H7 (cell line): ENCODE measurements around the gene TAS2R9. TPM values are rescaled to one million over a fixed set of nuclear protein-coding genes. Genes with fewer than 3 reads are reported as not detected.
"Not testable (repeated sequence)": the region's sequence is repeated elsewhere in the genome, so short reads cannot be mapped to it uniquely, and the experiment has no call there.

Experiments used
- DNase-seq: peaks from one replicate; pipeline ENCODE4 v3.0.0; 2012
- H3K27me3 ChIP-seq: 2 replicates; pipeline ENCODE4 v1.6.0; 2011; ENCODE audit warnings: mild to moderate bottlenecking, low read length; ENCODE audit not compliant: control insufficient read depth, insufficient read depth
- H3K36me3 ChIP-seq: replicated peaks from 2 replicates; pipeline ENCODE4 v1.5.1; 2011; ENCODE audit warnings: low read length; ENCODE audit not compliant: control insufficient read depth, insufficient read depth
- H3K4me3 ChIP-seq: 2 replicates; pipeline ENCODE4 v1.5.1; 2011; ENCODE audit warnings: low read depth, mild to moderate bottlenecking, control low read depth, low read length, moderate library complexity; ENCODE audit not compliant: insufficient read depth
- total RNA-seq: library from RNA; depleted of rRNA; stranded (reverse); fragments of >200 nt; shearing (Covaris generic); gene quantifications from 2 replicates; pipeline ENCODE4 v1.2.3, GENCODE V29; 2014; rRNA removed

TAS2R9 gene
- total RNA-seq, 1 experiment from 2014 or later = not detected

DNA sequence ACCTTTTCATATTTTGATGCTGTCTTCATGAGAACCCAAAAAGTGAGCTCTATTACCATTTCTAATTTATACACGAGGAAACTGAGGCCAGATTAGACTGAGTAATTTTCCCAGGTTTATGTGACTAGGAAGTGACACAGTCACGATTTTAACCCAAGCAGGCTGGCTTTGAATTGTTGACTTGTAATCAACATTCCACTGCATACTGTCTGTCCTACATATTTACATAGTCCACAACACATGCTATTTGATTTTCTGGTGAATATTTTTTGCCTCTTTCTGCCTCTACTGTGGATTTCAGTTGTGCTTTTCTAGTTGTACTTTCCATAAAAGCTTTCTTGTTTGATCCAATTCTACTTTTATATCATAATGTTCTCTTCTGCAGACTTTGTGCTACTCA, 15.7 kb downstream of the TAS2R9 start:
- Histone ChIP-seq H3K4me3 (no peak overlapping the region), H3K36me3 (no peaks in the 10 kb centered on the region), H3K27me3 (no peaks in the 10 kb centered on the region)
- DNase-seq = no peak

DNA sequence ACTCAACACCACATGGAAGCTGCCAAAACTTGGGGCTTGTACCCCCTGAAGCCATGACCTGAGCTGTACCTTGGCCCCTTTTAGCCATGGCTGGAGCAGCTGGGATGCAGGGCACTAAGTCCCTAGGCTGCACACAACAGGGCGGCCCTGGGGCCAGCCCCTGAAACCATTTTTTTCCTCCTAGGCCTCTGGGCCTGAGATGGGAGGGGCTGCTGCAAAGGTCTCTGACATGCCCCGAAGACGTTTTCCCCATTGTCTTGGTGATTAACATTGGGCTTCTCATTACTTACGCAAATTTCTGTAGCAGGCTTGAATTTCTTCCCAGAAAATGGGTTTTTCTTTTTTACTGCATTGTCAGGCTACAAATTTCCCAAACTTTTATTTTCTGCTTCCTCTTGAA, 18.2 kb downstream of the TAS2R9 start:
- not testable (repeated sequence) for H3K27me3 ChIP-seq, H3K36me3 ChIP-seq, DNase-seq, H3K4me3 ChIP-seq

DNA sequence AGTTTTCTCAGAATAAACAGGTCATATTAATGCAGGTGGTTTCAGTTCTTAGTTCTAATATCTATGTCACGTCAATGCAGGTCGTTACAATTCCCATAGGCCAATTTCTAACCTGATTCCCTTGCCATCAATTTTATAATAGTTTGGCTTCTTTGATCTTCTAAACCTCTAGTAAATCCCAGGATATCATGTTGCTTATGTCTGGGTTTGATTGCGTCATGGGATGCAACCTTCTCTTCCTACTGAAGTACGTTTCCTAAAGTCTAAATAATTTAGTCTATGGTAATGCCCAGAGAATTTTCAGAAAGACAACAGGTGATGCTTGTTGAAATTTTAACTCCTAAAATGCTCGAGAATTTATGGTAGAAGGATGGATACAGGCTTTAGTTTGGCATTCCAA, 26.7 kb downstream of the TAS2R9 start:
- no peak overlapping the region for H3K4me3 ChIP-seq
- no peak for DNase-seq
- H3K27me3 ChIP-seq = no peaks in the 10 kb centered on the region
- no peaks in the 10 kb centered on the region for H3K36me3 ChIP-seq

DNA sequence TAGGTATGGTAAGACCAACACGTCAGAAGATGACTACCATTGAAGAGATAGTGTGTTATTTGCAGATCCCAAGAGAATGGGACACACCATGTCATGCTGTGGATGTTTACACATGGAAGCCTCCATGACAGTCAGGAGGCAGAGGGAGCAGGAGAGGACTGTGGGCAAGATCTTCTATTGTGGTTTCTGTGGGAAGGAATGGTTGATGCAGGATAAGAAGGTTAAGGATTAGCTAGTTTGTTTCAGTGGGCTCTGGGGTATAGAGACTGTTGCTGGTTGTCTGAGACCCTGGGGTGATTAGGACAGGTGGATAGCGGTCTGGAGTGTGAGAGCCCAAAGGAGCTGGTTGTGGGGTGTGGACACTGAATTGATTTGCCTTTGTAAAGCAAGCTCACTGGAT, 30.9 kb downstream of the TAS2R9 start:
- no peak for DNase-seq
- H3K36me3 ChIP-seq = no peaks in the 10 kb centered on the region
- no peak overlapping the region for H3K4me3 ChIP-seq
- no peaks in the 10 kb centered on the region for H3K27me3 ChIP-seq

DNA sequence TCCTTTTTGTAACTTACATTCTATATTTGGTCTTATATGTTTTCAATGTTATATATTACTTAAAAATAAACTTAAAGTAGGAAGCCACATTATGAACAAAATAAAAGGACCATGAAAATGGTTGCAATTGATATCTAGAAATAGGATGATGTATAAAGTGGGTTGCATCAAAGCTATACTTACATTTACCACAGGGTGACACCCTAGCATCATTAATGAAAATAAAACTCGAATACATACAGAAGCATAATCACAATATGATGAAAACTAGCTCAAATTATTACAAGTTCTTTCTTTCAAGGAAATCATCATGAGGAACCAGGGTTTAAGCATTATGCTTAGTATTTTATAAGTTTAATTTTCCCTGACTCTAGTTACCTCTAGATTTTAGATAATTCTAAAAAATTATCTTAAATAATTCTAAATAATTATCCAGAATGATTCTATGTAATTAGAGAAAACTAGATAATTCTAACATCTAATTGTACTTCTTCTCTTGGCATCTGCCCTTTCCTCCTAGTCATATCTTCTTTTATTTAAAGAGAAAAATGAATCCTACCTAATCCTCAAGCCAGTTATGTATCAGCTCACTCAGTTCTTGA, 38.7 kb downstream of the TAS2R9 start:
- peak; percentile 8 for DNase-seq
- Histone ChIP-seq H3K27me3 (no peaks in the 10 kb centered on the region), H3K4me3 (no peak overlapping the region), H3K36me3 (no peaks in the 10 kb centered on the region)

DNA sequence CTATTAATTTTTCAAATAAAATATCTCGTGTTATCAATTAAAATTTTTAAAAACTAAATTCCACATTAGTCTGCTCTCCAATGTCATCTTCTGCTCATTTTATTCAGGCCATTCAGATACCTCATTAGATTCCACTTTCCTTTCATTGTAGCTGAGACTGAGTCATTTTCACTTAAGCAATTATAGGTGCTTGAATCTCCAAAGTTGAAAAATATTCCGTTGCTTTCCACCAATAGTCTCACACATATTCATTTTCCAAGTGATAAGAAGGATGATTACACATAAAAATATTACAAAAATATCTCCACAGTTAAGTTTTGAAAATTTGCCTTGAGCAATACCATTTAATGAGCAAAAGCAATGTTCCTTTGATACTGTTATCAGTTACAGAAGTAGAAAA, 50.3 kb downstream of the TAS2R9 start:
- Histone ChIP-seq H3K27me3 (no peaks in the 10 kb centered on the region), H3K36me3 (no peaks in the 10 kb centered on the region), H3K4me3 (no peak overlapping the region)
- DNase-seq = no peak

Other genes starting within 250 kb of the TAS2R9 start
- 23.1 and 29.1 TPM in 2 replicates for gene MAGOHB, start 196.6 kb downstream of the TAS2R9 start, total RNA-seq
- 2.0 and 2.9 TPM in 2 replicates for gene STYK1, start 136.1 kb downstream of the TAS2R9 start, total RNA-seq
- 108 and 140 TPM in 2 replicates for gene YBX3, start 86.8 kb downstream of the TAS2R9 start, total RNA-seq
- gene TAS2R7, start 7.5 kb downstream of the TAS2R9 start, total RNA-seq = not detected in 2 replicates
- gene TAS2R8, start 2.9 kb downstream of the TAS2R9 start, total RNA-seq = not detected in 2 replicates
- gene TAS2R10, start 16.2 kb upstream of the TAS2R9 start, total RNA-seq = 0.10 TPM in 1 of 2 replicates, not detected in the other
- gene PRR4, start 39.3 kb upstream of the TAS2R9 start, total RNA-seq = 0.78 and 2.1 TPM in 2 replicates
- gene PRH1, start 74.1 kb upstream of the TAS2R9 start, total RNA-seq = 5.2 and 7.0 TPM in 2 replicates
- 0.24 TPM in 1 of 2 replicates, not detected in the other for gene TAS2R13, start 99.4 kb upstream of the TAS2R9 start, total RNA-seq
- gene PRH2, start 119.1 kb upstream of the TAS2R9 start, total RNA-seq = 0.21 TPM in 1 of 2 replicates, not detected in the other
- 0.10 and 0.92 TPM in 2 replicates for gene TAS2R14, start 129.1 kb upstream of the TAS2R9 start, total RNA-seq
- gene TAS2R50, start 176.7 kb upstream of the TAS2R9 start, total RNA-seq = 0.76 and 0.85 TPM in 2 replicates
- 0.26 and 0.38 TPM in 2 replicates for gene TAS2R20, start 188.1 kb upstream of the TAS2R9 start, total RNA-seq
- gene TAS2R19, start 212.5 kb upstream of the TAS2R9 start, total RNA-seq = 0.62 and 1.3 TPM in 2 replicates
- 0.48 and 0.55 TPM in 2 replicates for gene TAS2R31, start 221.2 kb upstream of the TAS2R9 start, total RNA-seq